MM.1S (cell line): Measurements from ENCODE around the gene EP300.

ENCODE experiments used
- EZH2 ChIP-seq: fragments of 300-600 bp; sonication (generic); optimal IDR thresholded peaks from 2 replicates; pipeline ENCODE3; 2017; ENCODE audit warnings: low read depth, mild to moderate bottlenecking, antibody characterized with exemption, low read length, mixed read lengths
- EZH2phosphoT487 ChIP-seq: fragments of 300-600 bp; sonication (generic); IDR thresholded peaks from 2 replicates; pipeline ENCODE4 v1.6.1; 2018; ENCODE audit warnings: antibody characterized with exemption, low read length
- TF ChIP-seq, protein P1 (sequence below): fragments of 300-600 bp; sonication (generic); IDR thresholded peaks from 2 replicates; pipeline ENCODE4 v1.5.1; 2016; ENCODE audit warnings: antibody characterized with exemption, low read length, mixed read lengths

DNA sequence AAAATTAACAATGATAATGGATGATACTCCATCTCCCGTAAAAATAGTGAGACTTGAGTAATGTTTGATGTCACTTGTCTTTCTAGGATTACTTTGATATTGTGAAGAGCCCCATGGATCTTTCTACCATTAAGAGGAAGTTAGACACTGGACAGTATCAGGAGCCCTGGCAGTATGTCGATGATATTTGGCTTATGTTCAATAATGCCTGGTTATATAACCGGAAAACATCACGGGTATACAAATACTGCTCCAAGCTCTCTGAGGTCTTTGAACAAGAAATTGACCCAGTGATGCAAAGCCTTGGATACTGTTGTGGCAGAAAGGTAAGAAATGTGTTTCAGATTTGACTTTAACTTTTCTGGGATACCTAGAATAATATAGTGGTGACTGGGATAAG, 64.7 kb downstream of the EP300 start:
- TF ChIP-seq, protein P1, sequence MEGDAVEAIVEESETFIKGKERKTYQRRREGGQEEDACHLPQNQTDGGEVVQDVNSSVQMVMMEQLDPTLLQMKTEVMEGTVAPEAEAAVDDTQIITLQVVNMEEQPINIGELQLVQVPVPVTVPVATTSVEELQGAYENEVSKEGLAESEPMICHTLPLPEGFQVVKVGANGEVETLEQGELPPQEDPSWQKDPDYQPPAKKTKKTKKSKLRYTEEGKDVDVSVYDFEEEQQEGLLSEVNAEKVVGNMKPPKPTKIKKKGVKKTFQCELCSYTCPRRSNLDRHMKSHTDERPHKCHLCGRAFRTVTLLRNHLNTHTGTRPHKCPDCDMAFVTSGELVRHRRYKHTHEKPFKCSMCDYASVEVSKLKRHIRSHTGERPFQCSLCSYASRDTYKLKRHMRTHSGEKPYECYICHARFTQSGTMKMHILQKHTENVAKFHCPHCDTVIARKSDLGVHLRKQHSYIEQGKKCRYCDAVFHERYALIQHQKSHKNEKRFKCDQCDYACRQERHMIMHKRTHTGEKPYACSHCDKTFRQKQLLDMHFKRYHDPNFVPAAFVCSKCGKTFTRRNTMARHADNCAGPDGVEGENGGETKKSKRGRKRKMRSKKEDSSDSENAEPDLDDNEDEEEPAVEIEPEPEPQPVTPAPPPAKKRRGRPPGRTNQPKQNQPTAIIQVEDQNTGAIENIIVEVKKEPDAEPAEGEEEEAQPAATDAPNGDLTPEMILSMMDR: no peak
- TF ChIP-seq EZH2: no peak
- no peak for TF ChIP-seq EZH2phosphoT487
